Mucosa of descending colon (tissue), 3 donors: Measurements from ENCODE around the gene HIBCH. TPM values are rescaled to one million over a fixed set of nuclear protein-coding genes. Genes with fewer than 3 reads are reported as not detected.

ENCODE experiments used
- ATAC-seq: fragments of 200-7000 bp; cut with Tn5 transposase; one replicate; pipeline ENCODE4 v1.9.1; 2020; ENCODE audit warnings: mild to moderate bottlenecking, moderate library complexity
- DNase-seq, 3 donors: peaks; one replicate each; pipeline ENCODE4 v3.0.0-alpha.2; 2020
- H3K36me3 ChIP-seq: fragments of 200-600 bp; one replicate; pipeline ENCODE4 v1.8.0; 2021; ENCODE audit warnings: low read depth, mild to moderate bottlenecking
- H3K4me1 ChIP-seq: fragments of 200-600 bp; one replicate; pipeline ENCODE4 v1.8.0; 2021; ENCODE audit warnings: low read depth, mild to moderate bottlenecking
- H3K4me3 ChIP-seq: fragments of 200-600 bp; one replicate; pipeline ENCODE4 v1.8.0; 2021; ENCODE audit warnings: mild to moderate bottlenecking
- H3K9me3 ChIP-seq: fragments of 200-600 bp; one replicate; pipeline ENCODE4 v1.8.0; 2021; ENCODE audit warnings: mild to moderate bottlenecking
- CTCF ChIP-seq: fragments of 200-600 bp; IDR thresholded peaks from one replicate; pipeline ENCODE4 v1.8.0; 2022; ENCODE audit warnings: antibody characterized with exemption, mild to moderate bottlenecking
- intact Hi-C, 2 donors: fragments of 100-400 bp; cut with DNase I in 1 of 2; cut with micrococcal nuclease in 1 of 2; formaldehyde crosslinking; loops; one replicate each; pipeline versions ENCODE4 v1.11.0 to v1.11.1; 2022; cut with DNase I, micrococcal nuclease
- total RNA-seq, 3 donors: library from RNA; stranded (reverse); fragmentation: NEBNext Ultra II Directional in 2 of 3; extraction: Animal tissue kit (Norgen Biotek cat#: 25700) in 2 of 3; gene quantifications; one replicate each; pipeline versions ENCODE4 v1.2.1 to v1.2.4, GENCODE V29; 2021 to 2023
- donor health status: DM: no; HTN: no; CAD: no; lungs with moderate emphysema.
- donor health status: DM: no; HTN: no; CAD: no.
- donor health status: DM: no; HTN: yes; CAD: no.

HIBCH gene
- total RNA-seq, 3 donors from 2014 or later = 46.5 to 79.3 (median 46.7) TPM

DNA sequence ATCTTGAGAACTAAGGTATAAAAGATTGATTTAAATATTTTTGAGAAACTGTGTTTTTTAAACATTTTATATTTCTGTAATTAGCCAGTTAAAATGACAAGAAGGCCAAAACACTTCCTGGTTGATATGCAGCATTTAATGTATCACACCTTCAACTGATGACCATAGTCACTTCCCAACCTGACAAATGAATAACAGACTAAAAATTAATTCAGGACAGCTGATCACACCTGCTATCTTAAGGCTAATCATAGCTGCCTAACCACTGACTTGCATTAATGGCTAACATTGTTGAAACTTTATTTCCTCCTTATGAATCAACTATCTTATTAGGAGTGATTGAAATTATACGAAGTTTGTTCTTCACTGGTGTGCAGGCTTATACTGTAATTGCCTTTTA is 131.3 kb downstream of the HIBCH start:
- intact Hi-C loops = no loop called here
- H3K36me3 ChIP-seq = no peaks in the 10 kb centered on the region
- no peaks in the 10 kb centered on the region for H3K9me3 ChIP-seq
- H3K4me3 ChIP-seq = no peak overlapping the region
- no peak for TF ChIP-seq CTCF
- ATAC-seq (no peak), DNase-seq (no peak)
- peaks cover 11% of the 10 kb centered on the region for H3K4me1 ChIP-seq

DNA sequence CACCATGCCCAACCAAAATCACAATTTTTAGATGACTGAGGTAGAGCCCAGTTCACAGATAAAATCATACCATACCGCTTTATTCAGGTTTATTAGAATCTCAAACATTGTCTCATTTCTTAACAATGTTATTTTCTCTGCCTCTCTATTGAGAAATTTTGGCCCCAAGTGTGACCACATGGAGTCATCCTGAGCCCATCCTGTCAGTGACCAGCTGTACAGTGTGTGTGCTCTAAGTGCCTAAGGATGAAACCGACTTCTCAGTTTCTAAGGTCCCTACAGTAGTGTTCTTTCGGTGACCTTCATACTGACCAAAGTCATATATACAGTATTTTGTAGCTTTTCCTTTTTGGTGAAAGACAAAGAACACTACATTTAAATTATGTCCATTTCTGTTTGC is 133.4 kb downstream of the HIBCH start:
- Histone ChIP-seq H3K9me3 (no peaks in the 10 kb centered on the region), H3K36me3 (no peaks in the 10 kb centered on the region), H3K4me1 (peaks cover 11% of the 10 kb centered on the region), H3K4me3 (no peak overlapping the region)
- TF ChIP-seq CTCF = no peak
- no peak for DNase-seq
- no peak for ATAC-seq
- intact Hi-C loops = no loop called here

DNA sequence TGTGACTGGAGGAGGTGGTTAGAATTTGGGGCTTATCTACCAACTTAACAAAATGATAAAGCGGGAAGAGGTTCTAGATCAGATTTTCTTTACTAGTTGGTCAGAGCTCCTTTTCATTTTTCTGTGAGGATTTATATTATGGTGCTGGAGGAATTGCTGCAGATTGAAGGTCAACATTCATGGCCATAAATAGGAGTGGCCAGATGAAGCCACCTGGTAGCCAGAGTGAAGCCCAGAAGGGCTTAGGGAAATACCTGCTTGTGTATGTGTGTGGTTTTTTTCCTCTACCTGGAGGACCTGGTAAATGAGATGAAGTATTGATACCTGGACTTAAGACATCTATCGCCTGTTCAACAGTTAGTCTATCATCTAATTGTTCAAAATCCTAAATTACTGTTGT is 134.2 kb downstream of the HIBCH start:
- Histone ChIP-seq H3K36me3 (no peaks in the 10 kb centered on the region), H3K4me3 (no peak overlapping the region), H3K9me3 (no peaks in the 10 kb centered on the region), H3K4me1 (peaks cover 11% of the 10 kb centered on the region)
- no peak for TF ChIP-seq CTCF
- DNase-seq = peak in 1 of 3 donors; percentile 40
- ATAC-seq = peak; percentile 65
- intact Hi-C loops = no loop called here

DNA sequence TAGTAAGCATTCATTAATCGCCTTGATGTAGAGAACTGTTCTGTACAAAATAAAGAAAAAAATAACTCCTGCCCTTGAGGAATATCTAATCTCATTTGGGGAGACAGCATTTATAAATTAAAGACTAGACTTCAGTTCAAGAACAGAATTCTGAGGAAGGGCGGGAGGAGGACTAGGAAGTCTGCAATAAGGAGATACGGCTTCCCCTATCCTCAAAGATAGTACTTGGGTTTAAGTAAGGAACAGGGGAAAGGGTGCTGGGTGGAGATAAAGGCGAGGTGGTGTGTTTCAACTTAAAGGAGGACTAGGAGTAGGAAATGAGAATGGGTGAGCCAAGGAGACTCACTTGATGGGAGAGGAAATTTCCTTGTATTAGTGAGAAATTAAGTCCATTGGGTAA is 135.2 kb downstream of the HIBCH start:
- intact Hi-C loops = no loop called here
- ATAC-seq = no peak
- no peak overlapping the region for H3K4me3 ChIP-seq

DNA sequence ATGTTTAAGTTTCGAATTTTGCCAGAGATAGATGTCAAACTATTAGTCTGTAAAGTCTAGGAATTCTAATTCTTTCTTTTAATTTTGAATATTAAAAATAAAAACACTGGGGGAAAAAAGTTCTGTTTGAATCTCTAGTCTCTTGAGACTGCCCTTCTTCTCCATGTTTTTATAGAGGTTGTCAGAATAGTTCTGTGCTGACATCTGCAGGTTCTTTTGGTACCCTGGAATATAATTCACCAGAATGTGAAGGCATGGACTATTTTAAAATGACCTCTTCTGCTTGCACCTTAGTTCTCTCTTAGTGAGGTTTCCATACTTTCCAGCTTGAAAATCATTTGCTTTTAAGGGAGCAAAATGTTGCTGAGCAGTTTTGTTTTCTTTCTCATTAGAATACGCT is 136.1 kb downstream of the HIBCH start:
- Histone ChIP-seq H3K9me3 (no peaks in the 10 kb centered on the region), H3K36me3 (no peaks in the 10 kb centered on the region), H3K4me3 (no peak overlapping the region), H3K4me1 (peaks cover 11% of the 10 kb centered on the region)
- no peak for TF ChIP-seq CTCF
- DNase-seq (no peak), ATAC-seq (no peak)
- intact Hi-C loops = no loop called here

More for the DNA sequence above, 135.2 kb downstream of the HIBCH start:
- Histone ChIP-seq H3K36me3 (no peaks in the 10 kb centered on the region), H3K9me3 (no peaks in the 10 kb centered on the region), H3K4me1 (peaks cover 11% of the 10 kb centered on the region)
- no peak for TF ChIP-seq CTCF
- DNase-seq = no peak

GRCh38 chr2:190182071-190182524 is 137.5 kb downstream of the HIBCH start:
- no peak for TF ChIP-seq CTCF
- H3K9me3 ChIP-seq = no peaks in the 10 kb centered on the region
- no peak for ATAC-seq
- H3K4me1 ChIP-seq = peaks cover 9% of the 10 kb centered on the region
- no peaks in the 10 kb centered on the region for H3K36me3 ChIP-seq
- DNase-seq = no peak
- peak overlapping the region; percentile 4 for H3K4me3 ChIP-seq
- intact Hi-C loops = no loop called here
